Liver (tissue), 3 donors: ENCODE results near the gene ATL1.

Experiments used
- CTCF ChIP-seq: fragments of 150-350 bp; IDR thresholded peaks from 2 replicates; pipeline ENCODE4 v1.5.1; 2017; ENCODE audit warnings: improper control_type of control experiment, low read depth, low read length; ENCODE audit not compliant: missing input control
- EGR1 ChIP-seq, 2 donors: IDR thresholded peaks; 2 replicates each; pipeline ENCODE4 v1.6.1; 2016 to 2018; ENCODE audit warnings: antibody characterized with exemption in 2 of 2, low read depth in 2 of 2
- GABPA ChIP-seq, 2 donors: IDR thresholded peaks in 1 of 2; conservative IDR thresholded peaks in 1 of 2; 2 replicates each; pipeline ENCODE4 v1.6.1; 2016; ENCODE audit warnings: antibody characterized with exemption in 2 of 2, mild to moderate bottlenecking in 1 of 2, moderate library complexity in 1 of 2
- JUND ChIP-seq, 2 donors: IDR thresholded peaks; 2 replicates each; pipeline ENCODE4 v1.6.1; 2016; ENCODE audit warnings: antibody characterized with exemption in 2 of 2
- MAX ChIP-seq: IDR thresholded peaks from 2 replicates; pipeline ENCODE4 v1.6.1; 2016; ENCODE audit warnings: antibody characterized with exemption
- NR2F2 ChIP-seq: IDR thresholded peaks from 2 replicates; pipeline ENCODE4 v1.6.1; 2016; ENCODE audit warnings: antibody characterized with exemption
- SP1 ChIP-seq: IDR thresholded peaks from 2 replicates; pipeline ENCODE4 v1.6.1; 2018; ENCODE audit warnings: antibody characterized with exemption, mild to moderate bottlenecking
- TAF1 ChIP-seq: conservative IDR thresholded peaks from 2 replicates; pipeline ENCODE4 v1.6.1; 2016; ENCODE audit warnings: antibody characterized with exemption, mild to moderate bottlenecking
- ZBTB33 ChIP-seq: IDR thresholded peaks from 2 replicates; pipeline ENCODE4 v1.6.1; 2016; ENCODE audit warnings: antibody characterized with exemption
- TF ChIP-seq, protein P1 (sequence below): IDR thresholded peaks from 2 replicates; pipeline ENCODE4 v1.6.1; 2016; ENCODE audit warnings: antibody characterized with exemption, mild to moderate bottlenecking
- donor health status: healthy.
- donor health status: healthy.

- TF ChIP-seq CTCF (no peak), SP1 (no peak), GABPA (IDR thresholded peaks at IDR 0.05 in 1 of 2, conservative IDR thresholded peaks at IDR 0.05 in 1 of 2) (no peak), JUND (IDR thresholded peaks at IDR 0.05) (no peak), MAX (no peak), TAF1 (no peak), NR2F2 (no peak), ZBTB33 (no peak), EGR1 (IDR thresholded peaks at IDR 0.05; ENCODE audit: low read depth in 2 of 2) (no peak)
- TF ChIP-seq, protein P1, sequence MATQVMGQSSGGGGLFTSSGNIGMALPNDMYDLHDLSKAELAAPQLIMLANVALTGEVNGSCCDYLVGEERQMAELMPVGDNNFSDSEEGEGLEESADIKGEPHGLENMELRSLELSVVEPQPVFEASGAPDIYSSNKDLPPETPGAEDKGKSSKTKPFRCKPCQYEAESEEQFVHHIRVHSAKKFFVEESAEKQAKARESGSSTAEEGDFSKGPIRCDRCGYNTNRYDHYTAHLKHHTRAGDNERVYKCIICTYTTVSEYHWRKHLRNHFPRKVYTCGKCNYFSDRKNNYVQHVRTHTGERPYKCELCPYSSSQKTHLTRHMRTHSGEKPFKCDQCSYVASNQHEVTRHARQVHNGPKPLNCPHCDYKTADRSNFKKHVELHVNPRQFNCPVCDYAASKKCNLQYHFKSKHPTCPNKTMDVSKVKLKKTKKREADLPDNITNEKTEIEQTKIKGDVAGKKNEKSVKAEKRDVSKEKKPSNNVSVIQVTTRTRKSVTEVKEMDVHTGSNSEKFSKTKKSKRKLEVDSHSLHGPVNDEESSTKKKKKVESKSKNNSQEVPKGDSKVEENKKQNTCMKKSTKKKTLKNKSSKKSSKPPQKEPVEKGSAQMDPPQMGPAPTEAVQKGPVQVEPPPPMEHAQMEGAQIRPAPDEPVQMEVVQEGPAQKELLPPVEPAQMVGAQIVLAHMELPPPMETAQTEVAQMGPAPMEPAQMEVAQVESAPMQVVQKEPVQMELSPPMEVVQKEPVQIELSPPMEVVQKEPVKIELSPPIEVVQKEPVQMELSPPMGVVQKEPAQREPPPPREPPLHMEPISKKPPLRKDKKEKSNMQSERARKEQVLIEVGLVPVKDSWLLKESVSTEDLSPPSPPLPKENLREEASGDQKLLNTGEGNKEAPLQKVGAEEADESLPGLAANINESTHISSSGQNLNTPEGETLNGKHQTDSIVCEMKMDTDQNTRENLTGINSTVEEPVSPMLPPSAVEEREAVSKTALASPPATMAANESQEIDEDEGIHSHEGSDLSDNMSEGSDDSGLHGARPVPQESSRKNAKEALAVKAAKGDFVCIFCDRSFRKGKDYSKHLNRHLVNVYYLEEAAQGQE: no peak
These were observed 43.6 kb downstream of the ATL1 start for GRCh38 chr14:50603565-50603964.
